HG03159 (cell line): ENCODE measurements around the gene DNAJB5.

Source experiments
- ATAC-seq: cut with Tn5 transposase; IDR thresholded peaks from one replicate; pipeline ENCODE4 v1.9.1; 2021; ENCODE audit warnings: mild to moderate bottlenecking, moderate library complexity; ENCODE audit not compliant: unreplicated experiment

Gene DNAJB5

DNA sequence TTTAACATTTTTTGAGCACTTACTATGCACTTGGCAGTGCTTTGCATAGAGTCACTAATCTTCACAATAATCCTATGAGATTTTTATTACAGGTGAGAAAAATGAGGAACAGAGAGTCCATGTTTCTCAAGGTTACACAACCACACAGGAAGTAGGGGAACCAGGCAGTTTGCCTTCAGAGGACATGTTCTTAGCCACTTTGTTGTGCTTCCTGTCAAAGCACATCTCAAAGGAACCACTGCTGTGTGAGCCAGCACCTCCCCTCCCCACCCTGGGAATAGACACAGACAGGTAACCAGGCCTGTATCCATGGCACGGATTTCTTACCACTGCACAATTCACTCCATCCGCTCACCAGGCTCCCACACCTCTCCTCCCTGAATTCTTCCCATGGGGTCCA, 6.3 kb upstream of the DNAJB5 start:
- ATAC-seq = peak; percentile 61

GRCh38 chr9:34984049-34984448, 5.5 kb upstream of the DNAJB5 start:
- no peak for ATAC-seq

DNA sequence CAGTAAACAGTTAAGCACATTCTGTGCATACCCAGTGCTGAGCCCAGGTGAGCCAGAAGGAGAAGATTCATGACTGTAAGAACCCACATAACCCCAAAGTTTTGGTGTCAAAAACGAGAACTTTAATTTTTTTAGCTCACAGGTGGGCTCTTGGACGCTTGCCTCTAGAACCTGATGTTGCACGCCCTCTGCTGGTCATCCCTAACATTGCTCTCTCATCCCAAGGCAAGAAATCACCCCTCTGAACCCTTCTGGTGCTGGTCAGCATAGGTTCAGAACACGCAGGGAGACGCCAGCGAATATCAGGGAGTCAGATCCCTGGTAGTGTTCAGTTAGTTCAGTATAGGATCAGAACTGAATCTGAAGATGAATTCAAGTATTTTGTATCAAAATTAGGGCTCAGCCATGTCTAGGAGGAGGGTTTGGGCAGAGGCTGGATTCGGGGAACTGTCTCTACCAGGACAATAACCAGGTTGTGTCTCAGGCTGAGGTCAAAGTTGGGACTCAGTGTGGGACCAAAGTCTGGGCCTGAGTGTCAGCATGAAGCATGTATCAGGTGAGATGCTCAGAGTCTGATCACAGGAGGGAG, 4.1 kb upstream of the DNAJB5 start:
- no peak for ATAC-seq

DNA sequence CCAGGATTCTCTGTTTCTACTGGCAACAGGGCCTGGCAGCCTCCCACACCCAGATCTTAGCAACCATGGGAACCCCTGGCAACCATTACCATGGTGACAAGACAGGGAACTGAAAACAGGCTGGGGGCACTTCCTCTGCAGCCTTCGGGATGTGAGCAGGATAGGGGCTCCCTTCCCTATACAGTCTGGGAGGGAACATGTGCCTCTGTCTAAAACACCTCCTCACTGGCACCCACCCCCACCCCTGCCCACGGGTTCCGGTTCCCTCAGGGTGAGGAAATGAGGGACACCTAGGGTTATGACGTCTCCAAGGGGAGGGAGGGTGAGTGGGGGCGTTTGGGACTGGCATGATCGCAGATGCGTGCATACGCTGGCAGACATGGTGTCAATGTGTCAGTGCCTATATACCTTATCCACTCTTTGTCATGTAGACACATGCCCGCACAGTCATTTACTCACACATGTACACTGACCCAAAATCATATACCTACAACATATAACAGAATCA, 3.0 kb upstream of the DNAJB5 start:
- ATAC-seq = no peak

GRCh38 chr9:34987160-34987901, 2.2 kb upstream of the DNAJB5 start:
- no peak for ATAC-seq

GRCh38 chr9:34988218-34989002, 1.1 kb upstream of the DNAJB5 start:
- ATAC-seq = no peak

DNA sequence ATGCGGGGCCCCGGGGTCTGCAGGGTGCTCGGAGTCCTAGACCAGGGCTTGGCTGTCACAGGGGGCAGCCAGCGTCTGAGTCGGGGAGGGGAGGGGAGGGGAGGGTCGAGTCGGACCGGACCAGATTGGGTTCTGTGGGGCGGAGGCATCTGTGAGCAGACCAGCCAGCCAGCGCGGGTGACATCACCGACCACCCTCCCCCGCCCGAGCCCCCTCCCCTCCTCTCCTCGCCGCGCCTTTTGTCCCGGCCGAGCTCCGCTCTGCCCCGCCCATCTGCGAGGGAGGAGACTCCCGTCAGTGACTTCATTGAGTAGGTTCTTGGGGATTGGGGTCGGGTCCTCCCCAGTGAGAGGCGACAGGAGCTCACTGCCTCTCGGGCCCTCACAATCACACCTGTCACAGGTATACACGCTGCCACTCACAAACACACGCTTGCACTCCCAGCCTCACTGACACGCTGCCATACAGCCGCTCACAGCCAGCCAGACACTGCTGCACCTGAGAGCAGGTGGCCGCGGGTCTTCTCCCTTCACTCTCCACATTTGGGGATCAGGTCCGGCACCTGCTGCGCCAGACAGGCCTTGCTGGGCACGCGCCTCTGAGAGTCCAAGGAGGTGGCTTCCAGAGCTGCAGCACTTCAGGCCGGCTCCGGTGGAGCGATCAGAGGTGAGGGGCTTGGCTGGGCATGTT, 546 bp downstream of the DNAJB5 start:
- ATAC-seq = no peak

- ATAC-seq = no peak
Measured at GRCh38 chr9:34990908-34991606, 1.5 kb downstream of the DNAJB5 start.

GRCh38 chr9:34991607-34992375, 2.2 kb downstream of the DNAJB5 start:
- no peak for ATAC-seq

DNA sequence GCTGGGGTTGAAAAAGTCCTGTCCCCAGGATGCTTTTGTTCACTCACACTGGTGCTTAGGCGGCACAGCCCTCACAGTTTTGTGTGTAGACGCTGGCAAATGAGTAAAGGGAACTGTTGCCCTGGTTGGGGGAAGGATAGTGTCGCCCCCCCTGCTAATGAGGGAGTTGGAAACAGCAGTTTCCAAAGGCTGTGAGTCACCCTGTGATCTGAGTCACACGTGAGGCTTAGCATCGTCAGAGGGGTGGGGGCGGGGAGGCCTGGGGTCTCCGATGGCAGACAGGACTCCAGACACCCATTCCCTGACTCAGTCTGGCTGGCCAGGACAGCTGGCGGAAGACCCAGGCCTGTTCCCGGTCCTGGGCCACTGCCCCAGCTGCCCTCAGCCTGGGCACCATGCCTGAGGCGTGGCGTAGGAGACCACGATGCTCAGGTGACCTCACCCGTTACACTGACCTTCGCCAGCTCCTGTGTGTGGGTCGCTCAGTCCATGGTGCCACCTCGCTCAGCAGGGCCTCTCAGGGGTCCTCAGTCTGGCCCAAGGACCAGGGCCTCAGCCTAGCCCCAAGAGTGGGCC, 2.9 kb downstream of the DNAJB5 start:
- no peak for ATAC-seq

DNA sequence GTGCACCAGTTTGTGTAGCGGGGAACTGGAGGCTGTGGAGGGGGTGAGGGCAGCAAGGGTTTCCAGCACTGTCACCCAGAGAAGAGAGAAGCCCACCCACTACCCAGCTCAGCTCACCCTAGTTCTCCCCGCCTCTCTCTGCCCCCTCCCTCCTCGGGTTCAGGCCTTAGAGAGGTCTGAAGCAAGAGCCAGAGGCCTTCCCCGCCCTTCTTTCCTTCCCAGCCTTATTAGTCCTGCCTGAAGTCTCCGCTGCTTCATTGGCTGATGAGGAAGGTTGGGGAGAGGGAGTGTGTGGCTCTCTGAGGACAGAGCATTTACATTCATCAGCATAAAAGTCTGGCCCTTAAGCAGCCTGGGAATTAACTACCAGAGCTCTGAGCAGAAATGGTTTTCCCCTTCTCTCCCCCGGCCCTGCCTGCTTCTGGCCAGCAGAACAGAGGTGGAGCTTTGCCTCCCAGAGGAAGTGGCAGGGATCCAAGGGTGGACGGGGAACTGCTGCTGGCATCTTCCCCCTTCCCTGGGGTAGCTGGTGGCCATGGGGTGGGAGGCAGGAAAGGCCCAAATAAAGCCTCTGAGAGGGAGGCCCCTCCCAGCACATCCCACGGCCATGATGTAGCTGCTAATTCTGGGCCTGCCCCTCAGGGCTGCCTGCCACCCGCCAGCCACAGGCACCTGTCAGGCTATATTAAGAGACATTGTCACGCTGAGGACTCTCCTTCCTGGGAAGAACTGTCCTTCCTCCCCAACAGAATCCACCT, 4.1 kb downstream of the DNAJB5 start:
- no peak for ATAC-seq

- no peak for ATAC-seq
Measured at GRCh38 chr9:34994260-34994899, 4.8 kb downstream of the DNAJB5 start.

DNA sequence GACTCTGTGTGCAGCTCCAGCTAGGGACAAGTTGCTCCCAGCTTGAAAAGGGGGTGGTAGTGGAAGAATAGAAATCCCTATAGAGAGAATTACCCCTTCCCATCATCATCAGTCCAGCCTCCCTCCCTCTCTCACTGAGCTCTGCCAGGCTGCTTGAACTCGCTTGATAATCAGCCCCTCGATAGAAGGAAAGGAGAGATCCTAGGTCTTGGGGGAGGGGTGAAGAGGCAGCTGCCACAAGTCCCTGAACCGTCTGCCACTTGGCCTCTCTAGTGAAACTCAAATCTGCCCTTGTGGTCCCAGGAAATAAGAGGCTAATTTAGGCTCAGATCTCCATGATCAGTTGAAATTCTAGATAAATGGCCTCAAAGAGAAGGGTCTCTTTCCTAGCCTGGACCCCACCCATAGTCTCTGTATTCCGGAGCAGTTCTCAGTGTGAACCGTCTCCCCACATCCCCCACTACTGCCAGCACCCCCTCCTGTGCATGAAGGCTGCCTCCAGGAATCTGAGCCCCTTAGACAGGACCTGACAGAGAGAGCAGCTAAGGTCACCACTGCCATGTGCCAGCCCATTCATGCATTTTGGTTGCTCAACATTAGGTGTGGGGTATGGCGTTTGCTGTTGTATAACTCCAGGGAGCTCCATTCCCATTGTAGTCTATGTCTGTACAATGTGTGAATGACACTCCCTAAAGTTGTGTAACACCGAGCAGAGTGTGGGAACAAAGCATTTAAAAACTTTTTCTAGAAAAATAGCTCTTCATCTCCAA, 5.5 kb downstream of the DNAJB5 start:
- ATAC-seq = no peak

DNA sequence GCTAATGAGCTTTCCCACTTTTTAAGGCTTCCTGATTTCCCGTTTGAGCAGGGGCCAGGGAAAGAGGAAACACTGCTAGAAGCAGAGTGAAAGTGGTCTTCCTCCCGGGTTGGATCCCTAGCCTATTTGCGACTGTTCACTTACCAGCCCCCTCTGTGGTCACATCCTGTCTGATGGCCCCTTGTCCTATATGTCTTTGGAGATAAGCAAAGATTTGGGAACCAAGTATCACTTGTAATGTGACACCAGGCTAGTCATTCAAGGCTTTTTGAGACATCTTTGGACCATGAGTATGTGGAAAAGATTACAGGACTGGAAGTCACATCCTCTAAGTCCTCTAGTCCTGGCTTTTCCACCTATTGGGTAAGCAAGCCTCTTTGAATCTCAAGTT, 6.1 kb downstream of the DNAJB5 start:
- ATAC-seq = no peak

- ATAC-seq = no peak
Measured at GRCh38 chr9:34996181-34996904, 6.8 kb downstream of the DNAJB5 start.

- no peak for ATAC-seq
Measured at GRCh38 chr9:34996905-34997279, 7.3 kb downstream of the DNAJB5 start.

- no peak for ATAC-seq
Measured at GRCh38 chr9:34997379-34997781, 7.8 kb downstream of the DNAJB5 start.
